Stimulated activated CD8-positive, alpha-beta memory T cell treated with anti-CD3 and anti-CD28 coated beads, Interleukin-4, amount 100 ng/mL, for 48 hours (primary cell): ENCODE measurements around the gene CIT.

Experiments
- DNase-seq: peaks from one replicate; pipeline ENCODE4 v3.0.0-alpha.2; 2020

CIT gene

GRCh38 chr12:119691202-119691810 lies 185.8 kb downstream of the CIT start:
- no peak for DNase-seq

DNA sequence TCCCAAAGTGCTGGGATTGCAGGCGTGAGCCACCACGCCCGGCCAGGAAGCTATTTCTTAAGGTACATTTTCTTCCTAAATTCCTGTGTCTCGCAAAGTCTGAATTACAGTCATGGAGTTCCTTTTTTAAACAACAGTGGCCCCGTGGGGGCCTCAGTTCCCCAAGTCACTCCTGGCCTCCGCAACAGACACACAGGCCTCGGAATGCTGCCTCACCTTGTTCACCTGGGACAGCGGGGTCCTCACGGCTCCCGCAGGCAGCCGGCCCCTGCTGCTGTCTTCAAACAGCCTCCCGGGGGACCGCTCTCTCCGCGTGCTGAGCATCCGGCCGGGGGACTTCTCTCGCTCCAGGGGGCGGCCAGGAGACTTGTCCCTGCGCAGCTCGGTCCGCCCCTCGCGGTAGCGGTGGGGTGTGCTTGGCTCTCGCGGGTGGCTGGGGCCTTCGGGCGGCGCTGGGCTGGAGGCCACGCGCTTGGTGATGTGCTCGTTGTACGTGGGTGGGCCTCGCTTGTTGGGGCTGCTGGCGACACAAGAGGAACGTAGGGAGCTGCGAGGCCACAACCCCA lies 187.1 kb downstream of the CIT start:
- no peak for DNase-seq

- DNase-seq, result no peak
Observed at GRCh38 chr12:119687879-119688278, 189.2 kb downstream of the CIT start.

GRCh38 chr12:119687406-119687805 lies 189.7 kb downstream of the CIT start:
- no peak for DNase-seq

DNA sequence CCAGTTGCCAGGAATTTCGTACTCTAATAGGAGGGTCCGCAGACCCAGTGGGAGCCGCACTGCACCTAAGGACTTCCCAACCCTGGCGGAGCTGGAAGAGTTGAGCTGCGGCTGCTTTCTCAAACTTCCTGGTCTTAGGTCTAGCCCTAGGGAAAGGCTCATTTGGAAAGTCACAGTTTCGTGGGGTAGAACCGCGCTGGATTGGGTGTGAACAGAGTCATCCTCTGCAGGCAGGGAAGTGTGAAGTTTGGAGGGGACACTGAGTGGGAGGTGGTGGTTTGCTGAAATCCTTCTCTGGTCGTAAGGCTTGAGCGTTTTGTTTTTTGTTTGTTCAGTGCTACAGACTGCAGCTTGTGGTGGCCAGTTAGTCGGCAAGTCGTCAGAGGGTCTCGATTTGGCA lies 190.3 kb downstream of the CIT start:
- DNase-seq, result no peak

- DNase-seq, result no peak
Observed at GRCh38 chr12:119686355-119686754, 190.8 kb downstream of the CIT start.

DNA sequence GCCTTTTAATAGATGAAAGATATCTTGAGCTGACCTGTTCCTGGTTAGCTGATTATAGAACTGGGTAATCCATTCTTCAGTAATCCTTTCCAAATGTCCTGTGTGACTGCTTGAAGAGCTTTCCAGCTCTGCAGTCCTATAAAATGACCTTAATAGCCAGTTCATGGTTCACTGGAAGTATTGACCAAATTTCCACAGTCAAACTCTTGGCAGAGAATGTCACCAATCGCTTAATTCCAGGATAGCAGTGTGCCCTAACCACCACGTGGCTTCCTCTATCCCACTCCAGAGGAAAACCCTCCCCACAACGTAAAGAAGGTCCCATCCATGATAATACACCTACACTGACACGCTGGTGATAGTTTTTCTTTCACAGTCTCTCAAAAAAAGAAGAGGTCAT lies 191.7 kb downstream of the CIT start:
- DNase-seq, result no peak

GRCh38 chr12:119684711-119685369 lies 192.3 kb downstream of the CIT start:
- no peak for DNase-seq

- DNase-seq, result no peak
Observed at GRCh38 chr12:119683816-119684215, 193.3 kb downstream of the CIT start.

DNA sequence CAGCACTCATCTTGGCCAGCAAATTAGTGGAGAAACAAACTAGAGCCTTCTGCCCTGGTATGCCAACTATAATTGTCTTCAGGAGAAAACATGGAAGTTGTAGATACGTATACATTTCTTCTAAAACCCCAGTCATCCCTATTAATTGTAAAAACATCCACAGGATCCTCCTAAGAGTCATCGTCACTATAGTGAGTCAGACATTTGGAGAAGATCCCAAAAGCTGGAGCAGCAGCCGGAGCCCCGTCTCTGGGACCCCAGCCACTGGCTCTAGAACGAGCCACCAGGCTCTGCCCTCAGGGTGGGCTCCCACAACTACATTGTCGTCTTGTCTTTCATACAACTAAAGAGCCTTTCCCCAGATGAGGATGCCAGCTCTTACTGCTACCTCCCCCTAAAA lies 193.7 kb downstream of the CIT start:
- no peak for DNase-seq

DNA sequence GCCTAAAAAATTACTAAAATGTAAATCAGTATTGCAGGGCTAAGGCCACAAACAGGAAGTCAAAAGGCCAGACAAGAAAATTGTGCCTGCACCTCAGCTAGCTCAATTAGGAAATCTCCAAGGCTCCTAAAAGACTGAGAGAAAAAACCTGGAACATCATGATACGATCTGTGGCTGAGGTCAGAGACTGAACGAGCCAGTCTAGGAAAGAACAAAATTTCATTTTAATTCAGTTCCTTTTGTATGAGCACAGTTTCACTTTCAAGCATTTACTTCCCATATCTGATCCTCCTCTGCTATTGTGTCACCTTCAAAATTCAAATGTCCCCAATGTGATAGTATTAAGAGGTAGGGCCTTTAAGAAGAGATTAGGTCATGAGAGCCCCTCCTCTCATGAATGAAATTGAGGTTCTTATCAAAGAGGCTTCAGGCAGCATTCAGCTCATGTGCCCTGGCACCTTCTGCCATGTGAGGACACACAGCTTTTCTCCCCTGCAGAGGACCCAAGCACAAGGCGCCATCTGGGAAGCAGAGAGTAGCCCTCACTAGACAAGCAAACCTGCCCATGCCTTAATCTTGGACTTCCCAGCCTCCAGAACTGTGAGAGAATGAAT lies 194.4 kb downstream of the CIT start:
- DNase-seq, result no peak

DNA sequence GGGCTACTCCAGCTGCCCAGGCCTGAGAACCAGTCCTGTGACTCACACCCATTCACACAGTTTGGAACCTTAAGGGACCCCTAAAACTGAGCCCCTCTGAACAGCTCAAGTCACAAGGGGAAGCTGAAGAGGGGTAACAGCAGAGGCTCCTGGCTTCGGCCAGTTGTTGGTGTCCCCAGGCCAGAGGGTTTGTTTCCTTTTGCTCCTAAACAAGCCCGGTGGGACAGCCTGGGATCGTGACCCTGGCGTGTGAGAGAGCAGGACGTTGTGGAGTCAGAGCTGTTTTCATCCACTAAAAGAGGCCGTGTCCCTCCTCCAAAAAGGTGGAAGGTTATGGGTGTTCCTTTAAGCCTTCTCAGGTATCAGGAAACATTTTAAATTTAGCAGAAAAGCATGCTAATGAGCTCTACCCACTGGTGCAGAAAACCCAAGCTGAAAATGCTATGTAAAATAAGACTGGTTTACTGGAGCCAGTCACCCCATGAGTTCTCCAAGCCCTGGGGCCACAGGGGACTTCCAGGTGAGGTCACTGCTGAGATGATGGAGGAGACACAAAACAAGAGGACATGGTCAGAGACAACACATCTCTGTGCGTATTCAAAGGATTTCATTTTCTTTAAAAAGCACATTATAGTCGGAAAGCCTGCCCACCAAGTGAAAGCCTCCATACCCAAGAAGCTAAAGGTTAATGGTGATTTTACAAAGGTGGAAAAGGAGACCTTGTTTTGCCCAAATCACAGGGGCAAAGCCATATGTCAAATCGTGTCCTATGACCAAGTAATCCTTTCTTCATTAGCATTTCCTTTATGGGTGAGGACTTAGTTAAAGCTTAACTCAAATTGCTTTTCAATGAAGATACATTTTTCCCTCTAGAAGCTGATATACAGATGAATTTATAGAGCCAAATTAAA lies 195.1 kb downstream of the CIT start:
- DNase-seq, result no peak

DNA sequence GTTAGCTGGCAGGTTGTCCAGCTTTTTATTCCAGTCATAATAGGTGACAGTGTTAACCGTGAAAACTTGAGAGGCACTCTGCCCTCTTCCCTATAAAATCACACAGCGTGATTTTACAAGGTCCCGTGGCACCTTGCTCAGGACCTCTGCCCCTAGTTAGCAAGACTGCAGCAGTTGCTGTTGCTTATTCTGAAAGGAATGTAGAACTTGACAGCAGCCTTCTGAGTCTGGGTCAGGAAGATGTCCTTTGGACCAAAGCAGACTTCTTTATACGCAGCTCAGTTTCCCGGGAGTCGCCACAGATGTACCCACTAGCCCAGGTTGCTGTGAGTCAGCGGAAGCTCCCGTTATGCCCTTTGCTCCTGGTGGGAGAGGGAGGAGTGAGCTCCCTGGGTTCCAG lies 196.0 kb downstream of the CIT start:
- DNase-seq, result no peak

GRCh38 chr12:119679490-119679889 lies 197.6 kb downstream of the CIT start:
- DNase-seq, result no peak

GRCh38 chr12:119679081-119679480 lies 198.0 kb downstream of the CIT start:
- DNase-seq, result no peak

GRCh38 chr12:119678459-119678858 lies 198.7 kb downstream of the CIT start:
- DNase-seq, result no peak

DNA sequence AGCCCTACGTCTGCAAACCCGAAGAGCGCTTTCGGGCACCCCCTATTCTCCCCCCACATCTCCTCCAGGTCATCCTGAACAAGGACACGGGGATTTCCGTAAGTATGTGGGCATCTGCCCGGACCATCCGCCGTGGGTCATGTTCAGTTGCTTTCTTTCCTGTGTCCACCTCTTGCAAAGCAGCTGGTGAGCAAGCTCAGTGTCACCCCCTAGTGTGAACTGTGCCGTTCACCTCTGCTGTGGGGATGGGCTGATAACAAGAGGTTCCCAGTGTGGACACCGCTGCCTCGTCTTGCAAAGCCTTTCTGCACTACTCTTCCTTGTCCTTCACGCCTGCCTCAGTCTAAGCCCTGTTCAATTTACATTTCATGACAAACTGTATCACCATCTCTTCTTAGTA lies 200.5 kb downstream of the CIT start:
- no peak for DNase-seq

DNA sequence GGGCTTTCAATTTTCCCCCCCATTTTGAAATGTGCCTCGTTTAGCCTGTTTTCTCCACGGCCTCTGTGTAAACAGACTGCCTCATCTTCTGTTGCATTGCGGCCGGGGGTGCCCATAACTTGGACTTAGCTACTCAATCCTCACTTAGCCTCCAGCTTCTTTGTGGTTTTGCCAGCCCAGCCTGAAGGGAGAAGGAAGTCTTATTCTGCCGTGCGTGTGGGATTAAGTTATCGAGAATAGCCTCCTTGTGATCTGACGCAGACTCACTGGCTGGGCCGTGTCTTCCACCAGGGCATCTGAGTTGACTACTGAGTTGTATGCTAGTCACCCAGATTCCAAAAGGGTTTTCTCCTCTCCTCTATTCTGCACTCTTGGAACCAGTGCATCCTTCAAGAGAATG lies 201.1 kb downstream of the CIT start:
- no peak for DNase-seq

- DNase-seq, result no peak
Observed at GRCh38 chr12:119674560-119674959, 202.6 kb downstream of the CIT start.

GRCh38 chr12:119673634-119674033 lies 203.5 kb downstream of the CIT start:
- no peak for DNase-seq

DNA sequence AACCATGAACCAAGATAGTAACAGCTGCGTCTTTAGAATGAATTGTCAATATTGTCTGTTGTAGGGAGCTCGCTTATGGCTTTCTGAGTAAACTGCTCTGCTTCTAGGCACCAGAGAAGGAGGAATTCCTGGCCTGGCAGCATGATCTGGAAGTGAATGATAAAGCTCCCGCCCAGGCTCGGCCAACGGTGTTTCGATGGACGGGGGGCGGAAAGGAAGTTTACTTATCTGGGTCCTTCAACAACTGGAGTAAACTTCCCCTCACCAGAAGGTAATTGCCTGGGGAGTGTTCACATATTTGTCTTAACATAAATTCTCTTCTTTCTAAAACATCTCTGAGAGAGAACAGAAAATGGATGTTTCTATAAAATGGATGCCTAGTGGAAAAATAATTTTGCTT lies 204.9 kb downstream of the CIT start:
- no peak for DNase-seq

DNA sequence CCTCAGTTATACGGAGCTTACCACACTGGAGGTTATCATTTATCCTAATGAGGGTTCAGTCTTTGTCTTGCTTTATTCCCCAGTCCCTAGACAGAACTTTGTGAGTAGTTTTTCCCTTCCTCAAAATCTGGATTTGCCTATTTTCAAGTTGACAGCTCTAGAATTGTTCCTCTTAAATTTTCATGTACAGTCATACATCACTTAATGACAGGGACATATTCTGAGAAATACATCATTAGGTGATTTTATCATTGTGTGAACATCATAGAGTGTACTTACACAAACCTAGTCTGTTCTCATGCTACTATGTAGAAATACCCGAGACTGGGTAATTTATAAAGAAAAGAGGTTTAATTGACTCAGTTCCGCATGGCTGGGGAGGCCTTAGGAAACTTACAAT lies 206.1 kb downstream of the CIT start:
- no peak for DNase-seq

- DNase-seq, result no peak
Observed at GRCh38 chr12:119669744-119670472, 207.2 kb downstream of the CIT start.
